HepG2 (cell line): ENCODE data around the gene FAM174C. TPM values are rescaled to one million over a fixed set of nuclear protein-coding genes. Genes with fewer than 3 reads are reported as not detected.

Source experiments
- ATF7-NPFF ChIP-seq: sonication (generic); formaldehyde crosslinking; IDR thresholded peaks from 2 replicates; pipeline ENCODE4 v1.8.1; 2023; ENCODE audit warnings: mild to moderate bottlenecking, low read depth, missing genetic modification reagents, moderate library complexity
- EEA1 ChIP-seq: sonication (generic); formaldehyde crosslinking; IDR thresholded peaks from 2 replicates; pipeline ENCODE4 v1.5.1; 2020; ENCODE audit warnings: mild to moderate bottlenecking, missing genetic modification reagents, borderline replicate concordance
- GABPB1 ChIP-seq: IDR thresholded peaks from 2 replicates; pipeline ENCODE4 v1.6.1; 2016; ENCODE audit warnings: mild to moderate bottlenecking, missing genetic modification reagents, moderate library complexity, missing compliant biosample characterization
- GFI1 ChIP-seq: sonication (generic); formaldehyde crosslinking; IDR thresholded peaks from 2 replicates; pipeline ENCODE4 v1.5.0; 2020; ENCODE audit warnings: missing genetic modification reagents, mild to moderate bottlenecking, borderline replicate concordance
- HMG20B ChIP-seq: conservative IDR thresholded peaks from 2 replicates; pipeline ENCODE4 v1.6.1; 2016; ENCODE audit warnings: missing genetic modification reagents, missing compliant biosample characterization
- HMGXB4 ChIP-seq, 2 experiments: sonication (generic) in 1 of 2; formaldehyde crosslinking in 1 of 2; IDR thresholded peaks; 2 replicates each; pipeline versions ENCODE4 v1.4.0 to v1.6.1; 2018 to 2020; ENCODE audit warnings: missing genetic modification reagents in 2 of 2, borderline replicate concordance in 1 of 2, low read depth in 1 of 2, mild to moderate bottlenecking in 1 of 2, missing biosample characterization in 1 of 2
- HNRNPL ChIP-seq: fragments of 200-400 bp; formaldehyde crosslinking; IDR thresholded peaks from 2 replicates; pipeline ENCODE4 v1.6.1; 2017; ENCODE audit warnings: mild to moderate bottlenecking, low read depth, low read length
- IKZF4 ChIP-seq: sonication (generic); formaldehyde crosslinking; IDR thresholded peaks from 2 replicates; pipeline ENCODE4 v1.5.1; 2020; ENCODE audit warnings: borderline replicate concordance, mild to moderate bottlenecking, low read depth, missing genetic modification reagents; ENCODE audit errors: not compliant biosample characterization
- JARID2 ChIP-seq: sonication (generic); formaldehyde crosslinking; IDR thresholded peaks from 2 replicates; pipeline ENCODE4 v1.8.1; 2023; ENCODE audit warnings: missing genetic modification reagents, inconsistent platforms; ENCODE audit not compliant: insufficient replicate concordance
- JUNB ChIP-seq: sonication (generic); formaldehyde crosslinking; IDR thresholded peaks from 2 replicates; pipeline ENCODE4 v1.8.0; 2022; ENCODE audit warnings: missing genetic modification reagents, mild to moderate bottlenecking, borderline replicate concordance
- MED1 ChIP-seq: sonication (generic); formaldehyde crosslinking; IDR thresholded peaks from 2 replicates; pipeline ENCODE4 v1.4.0; 2020; ENCODE audit warnings: missing genetic modification reagents
- NCOA5 ChIP-seq: sonication (generic); formaldehyde crosslinking; IDR thresholded peaks from 2 replicates; pipeline ENCODE4 v1.4.0; 2020; ENCODE audit warnings: missing genetic modification reagents
- POLR2AphosphoS5 ChIP-seq: IDR thresholded peaks from 2 replicates; pipeline ENCODE4 v1.6.1; 2012; ENCODE audit warnings: low read depth, low read length
- SOX5 ChIP-seq: IDR thresholded peaks from 2 replicates; pipeline ENCODE4 v1.6.1; 2016; ENCODE audit warnings: borderline replicate concordance
- TCF7 ChIP-seq: sonication (generic); IDR thresholded peaks from 2 replicates; pipeline ENCODE4 v1.6.1; 2016; ENCODE audit warnings: antibody characterized with exemption, low read depth
- ZBTB1 ChIP-seq: sonication (generic); formaldehyde crosslinking; IDR thresholded peaks from 2 replicates; pipeline ENCODE4 v1.4.0; 2020; ENCODE audit warnings: missing genetic modification reagents, borderline replicate concordance
- ZFP36 ChIP-seq: fragments of 150-350 bp; IDR thresholded peaks from 2 replicates; pipeline ENCODE4 v1.6.1; 2018; ENCODE audit warnings: borderline replicate concordance, low read length, low read depth; ENCODE audit not compliant: partially characterized antibody
- ZMYM4 ChIP-seq: sonication (generic); formaldehyde crosslinking; IDR thresholded peaks from 2 replicates; pipeline ENCODE4 v1.8.1; 2023; ENCODE audit warnings: mild to moderate bottlenecking, missing genetic modification reagents
- ZNF605 ChIP-seq: sonication (generic); formaldehyde crosslinking; IDR thresholded peaks from 2 replicates; pipeline ENCODE4 v1.8.0; 2022; ENCODE audit warnings: mild to moderate bottlenecking, missing genetic modification reagents
- ZNF674 ChIP-seq: sonication (generic); formaldehyde crosslinking; IDR thresholded peaks from 2 replicates; pipeline ENCODE4 v1.5.0; 2020; ENCODE audit warnings: low read depth, mild to moderate bottlenecking, missing genetic modification reagents
- polyA plus RNA-seq, 8 experiments: library from polyadenylated mRNA; depleted of rRNA in 3 of 8; stranded (reverse) in 7 of 8; unstranded in 1 of 8; fragments of >200 nt; fragmentation: Illumina TruSeq in 4 of 8; extraction: Trizol in 4 of 8; gene quantifications; 2 replicates each; pipeline versions ENCODE4 v1.2.1 to v1.2.3, GENCODE V29; 2011 to 2016; ENCODE audit warnings: low read depth in 4 of 8, missing spikeins in 1 of 8, mixed read lengths in 1 of 8; ENCODE audit not compliant: insufficient read depth in 1 of 8
- total RNA-seq, 5 experiments: library from RNA; depleted of rRNA; stranded (reverse); fragments of >200 nt; fragmentation: Illumina TruSeq; extraction: Trizol; gene quantifications; 2 replicates each; pipeline ENCODE4 v1.2.3, GENCODE V29; 2016; ENCODE audit warnings: low read depth in 1 of 5
- TF ChIP-seq, protein P1 (sequence below): IDR thresholded peaks from 2 replicates; pipeline ENCODE4 v1.4.0; 2020; ENCODE audit warnings: mild to moderate bottlenecking, missing genetic modification reagents
- TF ChIP-seq, protein P2 (sequence below): sonication (generic); formaldehyde crosslinking; IDR thresholded peaks from 2 replicates; pipeline ENCODE4 v1.4.0; 2020; ENCODE audit warnings: missing genetic modification reagents

The FAM174C gene
- total and polyA plus RNA-seq, 2 of the 13 experiments (the other 11 are each of a cell fraction or from before 2014, with no cell fraction given), result 19.5 to 31.3 TPM

- TF ChIP-seq, protein P1, sequence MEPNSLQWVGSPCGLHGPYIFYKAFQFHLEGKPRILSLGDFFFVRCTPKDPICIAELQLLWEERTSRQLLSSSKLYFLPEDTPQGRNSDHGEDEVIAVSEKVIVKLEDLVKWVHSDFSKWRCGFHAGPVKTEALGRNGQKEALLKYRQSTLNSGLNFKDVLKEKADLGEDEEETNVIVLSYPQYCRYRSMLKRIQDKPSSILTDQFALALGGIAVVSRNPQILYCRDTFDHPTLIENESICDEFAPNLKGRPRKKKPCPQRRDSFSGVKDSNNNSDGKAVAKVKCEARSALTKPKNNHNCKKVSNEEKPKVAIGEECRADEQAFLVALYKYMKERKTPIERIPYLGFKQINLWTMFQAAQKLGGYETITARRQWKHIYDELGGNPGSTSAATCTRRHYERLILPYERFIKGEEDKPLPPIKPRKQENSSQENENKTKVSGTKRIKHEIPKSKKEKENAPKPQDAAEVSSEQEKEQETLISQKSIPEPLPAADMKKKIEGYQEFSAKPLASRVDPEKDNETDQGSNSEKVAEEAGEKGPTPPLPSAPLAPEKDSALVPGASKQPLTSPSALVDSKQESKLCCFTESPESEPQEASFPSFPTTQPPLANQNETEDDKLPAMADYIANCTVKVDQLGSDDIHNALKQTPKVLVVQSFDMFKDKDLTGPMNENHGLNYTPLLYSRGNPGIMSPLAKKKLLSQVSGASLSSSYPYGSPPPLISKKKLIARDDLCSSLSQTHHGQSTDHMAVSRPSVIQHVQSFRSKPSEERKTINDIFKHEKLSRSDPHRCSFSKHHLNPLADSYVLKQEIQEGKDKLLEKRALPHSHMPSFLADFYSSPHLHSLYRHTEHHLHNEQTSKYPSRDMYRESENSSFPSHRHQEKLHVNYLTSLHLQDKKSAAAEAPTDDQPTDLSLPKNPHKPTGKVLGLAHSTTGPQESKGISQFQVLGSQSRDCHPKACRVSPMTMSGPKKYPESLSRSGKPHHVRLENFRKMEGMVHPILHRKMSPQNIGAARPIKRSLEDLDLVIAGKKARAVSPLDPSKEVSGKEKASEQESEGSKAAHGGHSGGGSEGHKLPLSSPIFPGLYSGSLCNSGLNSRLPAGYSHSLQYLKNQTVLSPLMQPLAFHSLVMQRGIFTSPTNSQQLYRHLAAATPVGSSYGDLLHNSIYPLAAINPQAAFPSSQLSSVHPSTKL, result peak; percentile 63
- no peak; the same call in 1 of the 2 replicates for TF ChIP-seq HMG20B (CRISPR knock-in tag)
- no peak for TF ChIP-seq JARID2 (CRISPR knock-in tag)
- TF ChIP-seq, protein P2, sequence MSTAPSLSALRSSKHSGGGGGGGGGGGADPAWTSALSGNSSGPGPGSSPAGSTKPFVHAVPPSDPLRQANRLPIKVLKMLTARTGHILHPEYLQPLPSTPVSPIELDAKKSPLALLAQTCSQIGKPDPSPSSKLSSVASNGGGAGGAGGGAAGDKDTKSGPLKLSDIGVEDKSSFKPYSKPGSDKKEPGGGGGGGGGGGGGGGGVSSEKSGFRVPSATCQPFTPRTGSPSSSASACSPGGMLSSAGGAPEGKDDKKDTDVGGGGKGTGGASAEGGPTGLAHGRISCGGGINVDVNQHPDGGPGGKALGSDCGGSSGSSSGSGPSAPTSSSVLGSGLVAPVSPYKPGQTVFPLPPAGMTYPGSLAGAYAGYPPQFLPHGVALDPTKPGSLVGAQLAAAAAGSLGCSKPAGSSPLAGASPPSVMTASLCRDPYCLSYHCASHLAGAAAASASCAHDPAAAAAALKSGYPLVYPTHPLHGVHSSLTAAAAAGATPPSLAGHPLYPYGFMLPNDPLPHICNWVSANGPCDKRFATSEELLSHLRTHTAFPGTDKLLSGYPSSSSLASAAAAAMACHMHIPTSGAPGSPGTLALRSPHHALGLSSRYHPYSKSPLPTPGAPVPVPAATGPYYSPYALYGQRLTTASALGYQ, result no peak
- 0 out of 2 replicates have a peak, but pooled peaks have one; percentile 3 for TF ChIP-seq ZMYM4
- TF ChIP-seq SOX5 (CRISPR knock-in tag), result peak; percentile 83
- TF ChIP-seq NCOA5 (CRISPR knock-in tag), result no peak
- no peak for TF ChIP-seq EEA1 (CRISPR knock-in tag)
- no peak; the same call in 1 of the 2 replicates for TF ChIP-seq POLR2AphosphoS5
- TF ChIP-seq ZNF674 (CRISPR knock-in tag), result no peak
- no peak for TF ChIP-seq IKZF4 (CRISPR knock-in tag)
- no peak for TF ChIP-seq ATF7-NPFF (CRISPR knock-in tag)
- no peak for TF ChIP-seq ZNF605 (CRISPR knock-in tag)
- no peak for TF ChIP-seq ZBTB1 (CRISPR knock-in tag)
- TF ChIP-seq JUNB (CRISPR knock-in tag), result no peak
- no peak for TF ChIP-seq HMGXB4 (CRISPR knock-in tag; IDR thresholded peaks at IDR 0.05; ENCODE audit: borderline replicate concordance in 1 of 2, low read depth in 1 of 2)
- no peak for TF ChIP-seq GFI1 (CRISPR knock-in tag)
- TF ChIP-seq GABPB1 (CRISPR knock-in tag), result no peak; the same call in none of the 2 replicates
- no peak; the same call in 1 of the 2 replicates for TF ChIP-seq MED1 (CRISPR knock-in tag)
- no peak for TF ChIP-seq ZFP36
- peak; percentile 76; the same call in 1 of the 2 replicates for TF ChIP-seq TCF7
- peak; percentile 57; the same call in 1 of the 2 replicates for TF ChIP-seq HNRNPL
These were observed 23.0 kb upstream of the FAM174C start (continued) for GRCh38 chr19:1252221-1252820.
